IPS-18c (cell line): ENCODE data around the gene RALGPS1.
"Not testable (repeated sequence)": the region's sequence is repeated elsewhere in the genome, so short reads cannot be mapped to it uniquely, and the experiment has no call there.

Experiments used
- H3K4me3 ChIP-seq: 2 replicates; pipeline ENCODE4 v1.7.0; 2013; ENCODE audit warnings: low read depth, mild to moderate bottlenecking, low read length, moderate library complexity; ENCODE audit not compliant: insufficient read depth
- H3K9me3 ChIP-seq: one replicate; pipeline ENCODE4 v1.6.1; 2013; ENCODE audit warnings: mild to moderate bottlenecking, low read length, moderate library complexity; ENCODE audit not compliant: control insufficient read depth, insufficient read depth

The RALGPS1 gene

GRCh38 chr9:127136880-127137639 is 222.5 kb downstream of the RALGPS1 start:
- H3K9me3 ChIP-seq = no peaks in the 10 kb centered on the region
- H3K4me3 ChIP-seq = no peak overlapping the region

- Histone ChIP-seq H3K9me3 (no peaks in the 10 kb centered on the region), H3K4me3 (no peak overlapping the region)
Measured at GRCh38 chr9:127137640-127138360, 223.2 kb downstream of the RALGPS1 start.

- Histone ChIP-seq H3K9me3 (no peaks in the 10 kb centered on the region), H3K4me3 (no peak overlapping the region)
Measured at GRCh38 chr9:127138444-127138843, 223.9 kb downstream of the RALGPS1 start.

- H3K4me3 ChIP-seq = no peak overlapping the region
Measured at GRCh38 chr9:127139071-127139731, 224.6 kb downstream of the RALGPS1 start.

GRCh38 chr9:127139775-127140174 is 225.2 kb downstream of the RALGPS1 start:
- Histone ChIP-seq H3K9me3 (no peaks in the 10 kb centered on the region), H3K4me3 (no peak overlapping the region)

More at GRCh38 chr9:127139071-127139731, 224.6 kb downstream of the RALGPS1 start:
- no peaks in the 10 kb centered on the region for H3K9me3 ChIP-seq

- Histone ChIP-seq H3K4me3 (no peak overlapping the region), H3K9me3 (no peaks in the 10 kb centered on the region)
Measured at GRCh38 chr9:127140181-127140580, 225.6 kb downstream of the RALGPS1 start.

- no peaks in the 10 kb centered on the region for H3K9me3 ChIP-seq
- no peak overlapping the region for H3K4me3 ChIP-seq
Measured at GRCh38 chr9:127140842-127141675, 226.5 kb downstream of the RALGPS1 start.

- Histone ChIP-seq H3K4me3 (no peak overlapping the region), H3K9me3 (no peaks in the 10 kb centered on the region)
Measured at GRCh38 chr9:127142291-127142690, 227.7 kb downstream of the RALGPS1 start.

GRCh38 chr9:127142931-127143464 is 228.4 kb downstream of the RALGPS1 start:
- H3K4me3 ChIP-seq = no peak overlapping the region
- no peaks in the 10 kb centered on the region for H3K9me3 ChIP-seq

GRCh38 chr9:127143920-127144465 is 229.4 kb downstream of the RALGPS1 start:
- Histone ChIP-seq H3K4me3 (no peak overlapping the region), H3K9me3 (no peaks in the 10 kb centered on the region)

GRCh38 chr9:127144670-127145445 is 230.3 kb downstream of the RALGPS1 start:
- Histone ChIP-seq H3K4me3 (no peak overlapping the region), H3K9me3 (no peaks in the 10 kb centered on the region)

- H3K9me3 ChIP-seq = not testable (repeated sequence)
Measured at GRCh38 chr9:127146841-127147240, 232.3 kb downstream of the RALGPS1 start.

GRCh38 chr9:127147251-127147650 is 232.7 kb downstream of the RALGPS1 start:
- H3K4me3 ChIP-seq = no peak overlapping the region
- H3K9me3 ChIP-seq = no peaks in the 10 kb centered on the region

More at GRCh38 chr9:127146841-127147240, 232.3 kb downstream of the RALGPS1 start:
- H3K4me3 ChIP-seq = not testable (repeated sequence)

GRCh38 chr9:127148014-127148413 is 233.4 kb downstream of the RALGPS1 start:
- Histone ChIP-seq H3K9me3 (no peaks in the 10 kb centered on the region), H3K4me3 (no peak overlapping the region)

GRCh38 chr9:127149010-127149409 is 234.4 kb downstream of the RALGPS1 start:
- H3K4me3 ChIP-seq = no peak overlapping the region

More at GRCh38 chr9:127149010-127149409, 234.4 kb downstream of the RALGPS1 start:
- no peaks in the 10 kb centered on the region for H3K9me3 ChIP-seq
